HG03064 (cell line): Measurements from ENCODE around the gene HKDC1.
"Not testable (repeated sequence)": the region's sequence is repeated elsewhere in the genome, so short reads cannot be mapped to it uniquely, and the experiment has no call there.

ENCODE experiments used
- ATAC-seq: cut with Tn5 transposase; IDR thresholded peaks from one replicate; pipeline ENCODE4 v1.9.1; 2021; ENCODE audit warnings: low read depth; ENCODE audit not compliant: unreplicated experiment

Gene HKDC1

GRCh38 chr10:69220041-69220451 is at the start of gene HKDC1:
TSS of gene HKDC1 (plus strand) at chr10:69220332. CDS start at chr10:69220436, 104 bp downstream.
- no peak for ATAC-seq

- peak; percentile 67 for ATAC-seq
Observed at GRCh38 chr10:69172241-69172982, 47.7 kb upstream of the HKDC1 start.

- not testable (repeated sequence) for ATAC-seq
Observed at GRCh38 chr10:69175326-69175725, 44.8 kb upstream of the HKDC1 start.

GRCh38 chr10:69176823-69177222 is 43.3 kb upstream of the HKDC1 start:
- no peak for ATAC-seq

DNA sequence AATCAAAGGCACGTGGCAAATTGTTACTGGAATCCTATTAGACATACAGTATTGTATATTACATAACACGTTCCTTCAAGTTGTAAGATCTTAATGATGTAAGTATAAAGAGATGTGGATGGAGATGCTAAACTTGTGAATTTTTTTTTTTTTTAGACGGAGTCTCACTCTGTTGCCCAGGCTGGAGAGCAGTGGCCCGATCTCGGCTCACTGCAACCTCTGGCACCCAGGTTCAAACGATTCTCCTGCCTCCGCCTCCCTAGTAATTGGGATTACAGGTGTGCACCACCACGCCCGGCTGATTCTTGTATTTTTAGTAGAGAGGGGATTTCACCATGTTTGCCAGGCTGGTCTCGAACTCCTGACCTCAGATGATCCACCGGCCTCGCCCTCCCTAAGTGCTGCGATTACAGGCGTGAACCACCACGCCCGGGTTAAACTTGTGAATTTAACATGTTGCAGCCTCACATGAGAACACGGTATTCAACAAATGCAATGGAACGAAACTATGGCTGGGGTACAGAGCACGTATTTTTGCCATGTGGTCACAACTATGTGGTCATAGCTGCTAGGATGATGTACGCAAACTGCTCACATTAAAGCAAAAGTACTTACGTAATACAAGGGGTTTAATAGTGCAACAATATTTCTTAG is 40.9 kb upstream of the HKDC1 start:
- ATAC-seq, result peak; percentile 2

DNA sequence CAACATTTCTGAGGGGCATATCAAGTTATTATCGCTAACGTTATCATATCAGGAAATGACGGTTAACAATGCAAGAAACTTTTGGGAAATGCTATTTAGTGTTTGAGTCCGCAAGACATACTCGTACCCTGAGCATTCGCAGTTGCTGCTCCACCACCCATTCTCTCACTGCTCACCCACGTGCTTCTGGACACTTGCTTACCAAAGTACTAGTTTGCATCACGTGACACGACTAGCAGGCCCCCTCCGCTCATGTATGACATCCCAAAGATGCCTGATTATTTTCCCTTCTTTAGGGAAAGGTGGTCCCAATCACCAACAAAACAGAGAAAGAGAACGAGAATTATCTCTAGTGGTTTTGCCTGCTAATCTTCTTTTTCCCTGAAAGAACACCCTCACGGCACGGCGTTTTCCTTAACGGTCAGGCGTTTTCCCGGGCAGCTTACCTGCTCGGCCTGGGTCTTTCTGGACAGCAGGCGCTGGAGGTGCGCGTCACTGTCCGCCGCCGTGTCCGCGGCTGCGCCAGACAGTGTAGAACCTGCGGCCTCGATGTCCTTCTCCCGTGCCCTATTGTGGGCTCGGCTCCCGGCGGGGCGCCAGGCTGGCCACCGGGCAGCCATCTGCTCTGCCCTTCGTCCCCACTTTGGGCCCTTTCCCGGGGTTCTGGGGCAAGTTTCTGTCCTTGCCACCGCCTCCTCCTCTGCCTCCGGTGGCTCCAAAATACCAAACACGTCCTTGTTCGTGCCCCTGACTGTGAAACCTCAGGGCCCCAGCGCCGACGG is 40.2 kb upstream of the HKDC1 start, which contains the start of gene SUPV3L1:
SUPV3L1 (plus strand) TSS at position 492 of the 782 bp plus-strand sequence; CDS start at position 550, 58 bp downstream.
- ATAC-seq, result peak; percentile 83

- ATAC-seq, result no peak
Observed at GRCh38 chr10:69180525-69181204, 39.5 kb upstream of the HKDC1 start.

DNA sequence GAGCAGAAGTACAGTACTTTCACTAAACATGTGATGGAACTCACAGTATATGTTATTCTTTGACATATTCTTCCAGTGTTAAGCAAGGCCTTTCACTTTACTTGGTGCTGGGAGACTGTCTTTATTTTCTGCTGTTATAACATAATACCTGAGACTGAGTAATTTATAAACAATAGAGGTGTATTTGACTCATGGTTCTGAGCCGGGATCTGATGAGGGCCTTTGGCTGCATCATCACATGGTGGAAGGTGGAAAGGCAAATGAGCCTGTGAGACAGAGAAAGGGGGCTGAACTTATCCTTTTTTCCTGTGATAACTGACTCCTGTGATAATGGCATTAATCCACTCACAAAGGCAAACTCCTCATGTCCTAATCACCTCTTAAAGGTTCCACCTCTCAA is 38.7 kb upstream of the HKDC1 start:
- no peak for ATAC-seq

DNA sequence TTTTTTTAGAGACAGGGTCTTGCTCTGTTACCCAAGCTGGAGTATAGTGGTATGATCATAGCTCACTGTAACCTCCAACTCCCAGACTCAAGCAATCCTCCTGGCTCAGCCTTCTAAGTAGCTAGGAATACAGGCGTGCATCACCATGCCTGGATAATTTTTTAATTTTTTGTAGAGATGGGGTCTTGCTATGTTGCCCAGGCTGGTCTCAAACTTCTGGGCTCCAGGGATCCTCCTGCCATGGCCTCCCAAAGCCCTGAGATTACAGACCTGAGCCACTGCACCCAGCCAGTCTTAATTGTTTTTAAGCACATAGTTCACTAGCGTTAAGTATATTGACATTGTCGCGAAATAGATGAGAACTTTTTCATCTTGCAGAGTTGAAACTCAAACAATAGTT is 38.1 kb upstream of the HKDC1 start:
- no peak for ATAC-seq

- no peak for ATAC-seq
Observed at GRCh38 chr10:69186524-69186923, 33.6 kb upstream of the HKDC1 start.

- ATAC-seq, result no peak
Observed at GRCh38 chr10:69201045-69201444, 19.1 kb upstream of the HKDC1 start.

- no peak for ATAC-seq
Observed at GRCh38 chr10:69202332-69202731, 17.8 kb upstream of the HKDC1 start.

- ATAC-seq, result no peak
Observed at GRCh38 chr10:69208761-69209160, 11.4 kb upstream of the HKDC1 start.

DNA sequence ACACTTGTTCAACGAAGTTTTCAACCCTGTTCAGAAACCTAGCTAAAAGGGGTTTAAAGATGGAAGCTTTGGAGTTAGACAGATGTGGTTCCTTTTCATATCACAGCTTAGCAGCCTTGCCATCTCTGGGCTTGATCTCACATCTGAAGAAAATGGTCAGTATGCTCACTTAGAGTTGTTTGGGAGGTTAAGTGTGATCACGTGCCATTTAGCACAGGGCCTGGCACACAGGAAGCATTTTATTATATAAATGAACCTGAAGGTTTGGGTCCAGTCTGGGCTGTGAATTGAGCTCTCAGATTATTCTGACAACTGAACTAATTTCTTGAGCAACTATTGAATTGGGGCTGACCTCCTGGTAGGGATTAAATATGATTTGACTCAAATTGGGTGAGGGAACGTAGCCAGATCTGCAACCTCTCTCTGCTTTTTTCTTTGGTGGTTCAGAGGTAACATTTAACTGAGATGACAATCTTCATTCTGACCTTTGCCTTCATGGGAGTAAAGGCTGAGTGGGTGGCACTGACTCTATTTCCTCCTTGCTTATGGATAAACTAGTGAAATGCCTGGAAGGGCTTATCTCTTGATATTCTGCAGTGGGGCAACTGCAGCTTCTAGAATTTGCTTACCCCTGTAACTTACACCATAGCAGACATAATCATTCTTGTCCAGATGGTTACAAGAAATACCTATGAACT is 10.2 kb upstream of the HKDC1 start:
- no peak for ATAC-seq

GRCh38 chr10:69211104-69211503 is 9.0 kb upstream of the HKDC1 start:
- ATAC-seq, result no peak

DNA sequence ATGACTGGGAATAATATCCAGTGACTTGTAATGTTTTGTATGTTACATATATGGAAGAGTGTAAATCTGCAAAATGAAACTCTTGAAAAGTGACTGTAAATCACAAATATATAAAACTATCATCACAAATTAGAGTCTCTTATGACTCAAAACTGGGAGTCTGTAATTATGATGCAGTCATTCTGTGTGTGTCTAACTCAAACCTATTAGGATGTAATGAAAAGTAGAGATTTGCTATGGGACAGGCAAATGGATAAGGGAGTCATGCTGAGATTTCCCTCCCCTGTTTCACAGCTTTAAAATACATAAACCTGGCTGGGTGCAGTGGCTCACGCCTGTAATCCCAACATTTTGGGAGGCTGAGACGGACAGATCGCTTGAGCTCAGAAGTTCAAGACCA is 8.6 kb upstream of the HKDC1 start:
- no peak for ATAC-seq

DNA sequence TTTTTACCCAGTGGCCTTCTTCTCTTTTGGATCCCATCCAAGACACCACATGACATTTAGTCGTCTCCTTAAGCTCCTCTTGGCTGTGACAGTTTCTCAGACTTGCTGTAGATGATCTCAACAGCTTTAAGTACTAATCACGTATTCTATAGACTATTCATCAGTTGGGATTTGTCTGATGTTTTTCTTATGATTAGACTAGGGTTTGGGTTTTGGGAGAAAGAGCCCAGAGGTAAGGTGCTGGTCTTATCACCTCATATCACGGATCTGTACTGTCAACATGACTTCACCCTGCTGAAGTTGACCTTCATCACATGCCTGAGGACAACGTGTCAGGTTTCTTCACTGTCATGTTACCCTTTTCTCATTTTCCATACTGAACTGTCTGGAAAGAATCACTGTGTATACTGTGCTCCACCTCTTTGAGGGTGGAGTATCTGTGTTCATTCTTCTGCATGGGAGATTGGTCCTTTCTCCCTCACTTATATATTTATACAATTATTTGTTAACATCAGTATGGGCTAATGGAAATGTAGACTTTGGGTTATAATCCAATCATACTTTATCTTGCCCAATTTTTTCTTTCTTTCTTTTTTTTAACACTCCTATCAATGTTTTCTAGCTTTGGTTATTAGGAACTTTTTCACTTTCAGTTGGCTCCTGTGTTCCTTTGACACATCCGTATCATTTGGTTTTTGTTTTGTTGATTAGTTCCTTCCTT is 6.4 kb upstream of the HKDC1 start:
- ATAC-seq, result no peak

GRCh38 chr10:69214666-69215131 is 5.4 kb upstream of the HKDC1 start:
- ATAC-seq, result no peak

- no peak for ATAC-seq
Observed at GRCh38 chr10:69215405-69216171, 4.5 kb upstream of the HKDC1 start.
